HG02759 (cell line): ENCODE measurements around the gene TAF6L.
A peak's percentile ranks its signal among the peaks of the same experiment; 100 is the strongest.
"Not testable (repeated sequence)": the region's sequence is repeated elsewhere in the genome, so short reads cannot be mapped to it uniquely, and the experiment has no call there.

ENCODE experiments used
- ATAC-seq: cut with Tn5 transposase; IDR thresholded peaks from one replicate; pipeline ENCODE4 v1.9.1; 2021; ENCODE audit warnings: mild to moderate bottlenecking, moderate library complexity; ENCODE audit not compliant: unreplicated experiment

The TAF6L gene, protein sequence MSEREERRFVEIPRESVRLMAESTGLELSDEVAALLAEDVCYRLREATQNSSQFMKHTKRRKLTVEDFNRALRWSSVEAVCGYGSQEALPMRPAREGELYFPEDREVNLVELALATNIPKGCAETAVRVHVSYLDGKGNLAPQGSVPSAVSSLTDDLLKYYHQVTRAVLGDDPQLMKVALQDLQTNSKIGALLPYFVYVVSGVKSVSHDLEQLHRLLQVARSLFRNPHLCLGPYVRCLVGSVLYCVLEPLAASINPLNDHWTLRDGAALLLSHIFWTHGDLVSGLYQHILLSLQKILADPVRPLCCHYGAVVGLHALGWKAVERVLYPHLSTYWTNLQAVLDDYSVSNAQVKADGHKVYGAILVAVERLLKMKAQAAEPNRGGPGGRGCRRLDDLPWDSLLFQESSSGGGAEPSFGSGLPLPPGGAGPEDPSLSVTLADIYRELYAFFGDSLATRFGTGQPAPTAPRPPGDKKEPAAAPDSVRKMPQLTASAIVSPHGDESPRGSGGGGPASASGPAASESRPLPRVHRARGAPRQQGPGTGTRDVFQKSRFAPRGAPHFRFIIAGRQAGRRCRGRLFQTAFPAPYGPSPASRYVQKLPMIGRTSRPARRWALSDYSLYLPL

GRCh38 chr11:62771144-62772021, at the start of gene TAF6L:
Gene TAF6L (plus strand): TSS chr11:62771396. CDS start chr11:62775784, 4,388 bp downstream.
- peak; percentile 87 for ATAC-seq

GRCh38 chr11:62721994-62722393, 49.2 kb upstream of the TAF6L start:
- ATAC-seq, result no peak

GRCh38 chr11:62724171-62724570, 47.0 kb upstream of the TAF6L start:
- no peak for ATAC-seq

DNA sequence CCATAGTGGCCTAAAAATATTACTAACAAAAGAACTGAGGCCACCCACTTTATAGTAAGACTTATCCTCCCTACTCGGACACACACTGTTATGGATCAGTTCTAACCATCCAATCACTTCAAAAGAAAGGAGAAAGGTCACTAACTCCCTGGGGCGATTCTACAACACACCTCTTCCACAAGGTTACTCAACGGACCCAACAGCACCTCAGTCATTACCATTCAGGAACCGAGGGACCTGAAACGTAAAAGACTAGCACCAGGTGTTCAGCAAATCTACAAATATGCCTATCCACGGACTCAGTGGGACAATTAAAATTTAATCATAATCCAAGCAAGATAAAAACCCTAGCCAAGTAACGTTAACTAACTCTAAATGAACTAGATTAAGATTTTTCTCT, 45.5 kb upstream of the TAF6L start:
- ATAC-seq, result no peak

- no peak for ATAC-seq
Measured at GRCh38 chr11:62726156-62726914, 44.9 kb upstream of the TAF6L start.

- no peak for ATAC-seq
Measured at GRCh38 chr11:62726915-62727164, 44.4 kb upstream of the TAF6L start.

GRCh38 chr11:62727165-62727871, 43.9 kb upstream of the TAF6L start, which contains the start of gene HNRNPUL2:
Gene HNRNPUL2 (minus strand): TSS chr11:62727457. CDS start chr11:62727156, 301 bp downstream.
- ATAC-seq, result peak; percentile 77

GRCh38 chr11:62727872-62728170, 43.4 kb upstream of the TAF6L start:
- ATAC-seq, result peak; percentile 49

DNA sequence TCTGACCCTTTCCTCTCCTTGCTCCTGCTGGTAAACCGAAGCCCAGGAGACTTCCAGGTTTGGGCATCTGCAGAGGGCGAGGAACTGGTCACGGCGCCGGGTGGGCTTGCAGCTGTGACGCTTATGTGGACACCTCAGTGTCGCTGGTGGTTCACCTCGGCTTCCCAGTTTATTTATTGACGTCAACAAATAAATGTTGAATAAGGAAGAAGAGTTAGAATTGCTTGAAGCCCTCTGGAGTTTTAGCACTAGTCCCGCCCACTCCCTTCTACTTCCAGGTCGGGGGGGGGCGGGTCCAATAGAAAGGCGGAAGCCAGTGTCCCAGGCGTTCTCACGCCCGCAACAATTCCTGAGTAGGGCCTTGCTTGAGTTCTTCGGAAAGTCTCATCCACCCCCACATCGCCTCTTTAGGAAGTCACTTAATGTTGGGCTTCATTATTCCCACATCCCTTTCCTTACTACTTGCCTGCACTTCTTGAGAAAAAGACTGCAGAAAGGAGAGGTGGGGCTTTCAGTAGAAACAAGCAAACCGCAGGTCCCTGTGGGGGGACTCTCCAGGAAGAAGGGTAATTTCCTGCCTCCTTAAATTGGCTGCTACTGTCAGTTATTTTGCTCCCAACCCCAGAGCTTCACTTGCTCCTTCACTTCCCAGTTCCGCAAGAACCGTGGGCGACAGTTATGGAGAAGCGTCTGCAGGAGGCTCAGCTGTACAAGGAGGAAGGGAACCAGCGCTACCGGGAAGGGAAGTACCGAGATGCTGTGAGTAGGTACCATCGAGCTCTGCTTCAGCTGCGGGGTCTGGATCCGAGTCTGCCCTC, 42.8 kb upstream of the TAF6L start, which contains the start of gene TTC9C:
TTC9C (plus strand) TSS at position 316 of the 818 bp plus-strand sequence; CDS start at position 679, 363 bp downstream.
- ATAC-seq, result peak; percentile 24

DNA sequence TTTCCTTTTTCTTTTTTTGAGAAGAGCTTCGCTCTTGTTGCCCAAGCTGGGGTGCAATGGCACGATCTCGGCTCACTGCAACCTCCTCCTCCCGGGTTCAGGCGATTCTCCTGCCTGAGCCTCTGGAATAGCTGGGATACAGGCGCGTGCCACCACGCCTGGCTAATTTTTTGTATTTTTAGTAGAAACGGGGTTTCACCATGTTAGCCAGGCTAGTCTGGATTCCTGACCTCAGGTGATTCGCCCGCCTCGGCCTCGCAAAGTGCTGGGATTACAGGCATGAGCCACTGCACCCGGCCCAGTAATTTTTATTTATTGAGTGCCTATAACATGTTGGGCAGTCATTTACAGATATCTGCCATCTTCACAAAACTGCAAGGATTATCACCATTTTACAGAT, 41.1 kb upstream of the TAF6L start:
- ATAC-seq, result not testable (repeated sequence)

GRCh38 chr11:62732830-62733229, 38.4 kb upstream of the TAF6L start:
- no peak for ATAC-seq

GRCh38 chr11:62737196-62737595, 34.0 kb upstream of the TAF6L start:
- no peak for ATAC-seq

DNA sequence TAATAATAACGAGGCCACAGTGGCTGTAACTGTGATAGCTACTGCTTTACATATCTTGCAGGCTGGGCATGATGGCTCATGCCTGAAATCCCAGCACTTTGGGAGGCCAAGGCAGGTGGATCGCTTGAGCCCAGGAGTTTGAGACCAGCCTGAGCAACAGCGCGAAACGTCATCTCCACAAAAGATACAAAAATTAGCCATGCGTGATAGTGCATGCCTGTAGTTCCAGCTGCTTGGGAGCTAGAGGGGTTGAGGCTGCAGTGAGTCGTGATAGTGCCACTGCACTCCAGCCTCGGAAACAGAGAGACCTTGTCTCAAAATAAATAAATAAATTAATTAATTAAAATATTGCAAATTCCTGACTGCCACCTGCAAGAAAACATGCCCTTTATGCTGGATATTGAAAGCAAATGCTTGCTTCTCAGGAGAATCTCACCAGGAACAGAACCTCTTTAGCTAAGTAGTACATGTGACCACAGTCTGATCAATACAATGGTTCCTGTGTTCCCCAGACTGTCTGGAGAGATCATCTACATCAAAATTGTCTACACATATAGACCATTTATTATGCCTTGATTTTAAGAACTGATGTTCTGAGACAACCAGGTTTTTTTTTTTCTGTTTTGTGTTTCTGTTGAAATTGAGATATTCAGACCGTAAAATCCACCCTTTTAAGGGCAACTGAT, 23.6 kb upstream of the TAF6L start:
- no peak for ATAC-seq

DNA sequence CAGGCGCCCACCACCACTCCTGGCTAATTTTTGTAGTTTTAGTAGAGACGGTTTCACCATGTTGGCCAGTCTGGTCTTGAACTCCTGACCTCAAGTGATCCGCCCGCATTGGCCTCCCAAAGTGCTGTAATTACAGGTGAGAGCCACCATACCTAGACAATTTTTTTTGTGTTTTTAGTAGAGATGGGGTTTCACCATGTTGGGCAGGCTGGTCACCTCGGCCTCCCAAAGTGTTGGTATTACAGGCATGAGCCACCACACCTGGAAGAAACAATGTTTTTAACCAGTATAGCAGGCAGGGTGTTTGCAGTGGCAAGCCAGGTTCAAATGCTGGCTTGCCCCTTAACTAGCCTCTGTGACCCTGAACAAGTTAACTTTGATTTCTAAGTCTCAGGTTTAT, 21.3 kb upstream of the TAF6L start:
- ATAC-seq, result not testable (repeated sequence)

GRCh38 chr11:62752177-62752785, 18.9 kb upstream of the TAF6L start:
- ATAC-seq, result no peak

DNA sequence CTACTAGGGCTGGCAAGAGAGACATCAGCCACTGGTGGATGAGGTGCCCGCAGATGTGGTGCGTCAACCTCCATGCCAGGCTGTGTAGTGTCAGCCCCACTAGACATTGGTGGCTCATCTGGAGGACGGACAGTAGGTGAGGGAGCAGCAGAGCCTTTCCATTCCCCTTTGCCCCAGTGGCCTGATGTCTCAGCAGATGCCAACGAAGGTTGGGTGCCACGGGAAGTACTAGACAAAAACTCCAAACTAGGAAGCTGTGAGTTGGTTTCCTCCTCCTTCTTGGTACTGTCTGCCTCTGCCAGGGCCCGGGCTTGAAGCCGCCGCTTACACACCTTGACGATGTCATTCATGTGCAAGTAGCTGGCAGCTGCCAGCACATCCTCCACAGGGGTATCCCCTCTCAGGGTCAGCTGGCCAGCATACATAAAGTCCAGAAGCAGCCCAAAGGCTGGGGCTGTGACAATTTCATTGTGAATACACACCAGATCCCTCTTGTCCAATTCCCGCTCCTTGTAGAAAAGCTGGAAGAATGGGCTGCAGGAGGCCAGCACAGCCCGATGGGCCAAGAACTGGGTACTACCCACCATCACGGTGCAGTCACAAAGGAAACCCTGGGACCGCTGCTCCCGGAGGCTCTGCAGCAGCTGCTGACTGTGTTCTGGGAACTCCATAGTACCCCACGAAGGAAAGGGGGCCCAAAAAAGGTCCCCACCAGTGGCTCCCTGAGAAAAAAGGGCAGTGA, 18.0 kb upstream of the TAF6L start:
- ATAC-seq, result peak; percentile 0

GRCh38 chr11:62753736-62754603, 17.2 kb upstream of the TAF6L start, which contains the start of gene ZBTB3:
Gene ZBTB3 (minus strand): TSS chr11:62754160. CDS start chr11:62753664, 496 bp downstream.
- peak; percentile 93 for ATAC-seq
